ENCODE results near the gene LEO1. TPM values are rescaled to one million over a fixed set of nuclear protein-coding genes. Genes with fewer than 3 reads are reported as not detected.

The LEO1 gene
- total RNA-seq, result 10 to 100 TPM; 26.5 to 28.3 TPM

DNA sequence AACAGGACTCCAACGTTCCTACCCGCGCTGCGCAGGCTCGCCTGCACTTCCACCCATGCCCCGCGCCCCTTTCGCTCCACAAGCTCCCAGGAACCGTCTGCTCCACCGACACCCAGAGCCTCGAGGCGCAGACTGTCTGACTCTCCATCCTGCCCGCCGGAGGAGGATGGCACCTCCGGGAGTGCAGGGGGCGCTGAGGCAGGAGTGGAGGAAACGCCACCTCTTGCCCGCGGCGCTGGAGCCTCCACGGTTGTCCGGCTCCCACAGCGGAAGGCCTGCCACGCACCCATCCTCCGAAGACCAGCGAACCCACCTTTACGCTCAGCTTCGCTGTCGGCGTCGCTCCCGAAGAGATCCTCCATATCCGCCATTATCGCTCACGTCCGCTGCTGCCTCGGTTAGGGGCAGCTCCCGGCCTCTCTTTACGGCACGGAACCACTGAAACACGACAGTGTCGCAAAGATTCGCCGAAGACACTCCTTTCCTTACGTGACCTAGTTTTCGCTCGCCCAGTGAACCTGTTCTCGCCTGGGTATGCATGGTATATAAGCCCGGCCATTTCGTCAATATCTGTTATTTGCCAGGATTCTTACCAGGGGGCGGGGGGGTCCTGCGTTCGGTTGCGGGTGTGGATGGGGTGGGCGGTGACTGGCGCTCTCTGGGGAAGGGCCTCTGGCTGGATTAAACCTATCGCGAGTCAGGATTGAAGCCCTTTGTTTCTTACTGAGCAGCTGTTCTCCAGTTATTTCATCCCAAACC lies at the start of gene LEO1:
Gene LEO1, minus strand, starts transcription at position 404 of the 759 bp plus-strand sequence. Its CDS starts 33 bp downstream, at position 371.
- H3K36me3 Mint-ChIP-seq, result peaks cover 16% of the 10 kb centered on the region
- DNase-seq, result peak; percentile 83
- peaks cover 6% of the 10 kb centered on the region for H3K9me3 Mint-ChIP-seq
- POLR2A ChIA-PET, result interaction anchor here (0.7 to 2.6 kb wide), 15 partner anchors 9 to 1822 kb away, joined by 3 to 16 read pairs (median 4); partner anchors contain the start of gene LYSMD2
- H3K27me3 Mint-ChIP-seq, result no peaks in the 10 kb centered on the region
- peak within 1 kb of the TSS; percentile 93 for H3K27ac Mint-ChIP-seq
- H3K4me1 Mint-ChIP-seq, result peaks cover 20% of the 10 kb centered on the region
- H3K4me3 Mint-ChIP-seq, result peak within 1 kb of the TSS; percentile 98
- peak; percentile 88 for ATAC-seq (ENCODE audit: low read depth)

DNA sequence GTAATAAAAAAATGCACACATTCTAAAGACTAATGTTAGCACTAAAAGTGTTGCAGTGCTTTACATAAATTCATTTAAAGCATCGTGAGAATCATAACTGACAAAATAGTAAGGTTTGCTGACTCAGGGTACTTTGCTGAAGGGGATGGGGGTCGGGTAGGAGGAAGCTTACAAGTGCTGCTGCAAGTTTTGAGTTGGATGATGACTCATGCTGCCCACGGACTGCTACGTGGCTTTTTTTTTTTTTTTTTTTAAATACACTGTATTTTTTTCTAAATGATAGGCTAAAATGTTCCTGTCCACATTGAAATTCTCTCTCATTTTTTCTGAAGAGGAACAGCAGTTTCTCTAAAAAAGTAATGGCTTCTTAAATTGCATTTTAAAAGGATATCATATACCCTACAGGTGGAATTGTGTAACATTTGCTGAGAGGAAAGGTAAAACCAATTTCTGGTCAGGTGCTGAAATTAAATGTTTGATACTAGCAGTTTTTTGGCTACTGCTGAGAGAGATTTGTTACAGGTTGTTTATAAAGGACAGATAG lies 49.6 kb upstream of the LEO1 start:
- Mint-ChIP-seq H3K27ac (peak overlapping the region; percentile 83), H3K27me3 (peaks cover 2% of the 10 kb centered on the region), H3K36me3 (no peaks in the 10 kb centered on the region), H3K4me3 (peak overlapping the region; percentile 91), H3K9me3 (no peaks in the 10 kb centered on the region), H3K4me1 (peaks cover 21% of the 10 kb centered on the region)
- DNase-seq, result no peak
- POLR2A ChIA-PET, result interaction anchor here (0.6 to 0.7 kb wide), 3 partner anchors 25 to 40 kb away, joined by 3 to 4 read pairs (median 3); no protein-coding TSS in a partner anchor
- no peak for ATAC-seq (ENCODE audit: low read depth)

DNA sequence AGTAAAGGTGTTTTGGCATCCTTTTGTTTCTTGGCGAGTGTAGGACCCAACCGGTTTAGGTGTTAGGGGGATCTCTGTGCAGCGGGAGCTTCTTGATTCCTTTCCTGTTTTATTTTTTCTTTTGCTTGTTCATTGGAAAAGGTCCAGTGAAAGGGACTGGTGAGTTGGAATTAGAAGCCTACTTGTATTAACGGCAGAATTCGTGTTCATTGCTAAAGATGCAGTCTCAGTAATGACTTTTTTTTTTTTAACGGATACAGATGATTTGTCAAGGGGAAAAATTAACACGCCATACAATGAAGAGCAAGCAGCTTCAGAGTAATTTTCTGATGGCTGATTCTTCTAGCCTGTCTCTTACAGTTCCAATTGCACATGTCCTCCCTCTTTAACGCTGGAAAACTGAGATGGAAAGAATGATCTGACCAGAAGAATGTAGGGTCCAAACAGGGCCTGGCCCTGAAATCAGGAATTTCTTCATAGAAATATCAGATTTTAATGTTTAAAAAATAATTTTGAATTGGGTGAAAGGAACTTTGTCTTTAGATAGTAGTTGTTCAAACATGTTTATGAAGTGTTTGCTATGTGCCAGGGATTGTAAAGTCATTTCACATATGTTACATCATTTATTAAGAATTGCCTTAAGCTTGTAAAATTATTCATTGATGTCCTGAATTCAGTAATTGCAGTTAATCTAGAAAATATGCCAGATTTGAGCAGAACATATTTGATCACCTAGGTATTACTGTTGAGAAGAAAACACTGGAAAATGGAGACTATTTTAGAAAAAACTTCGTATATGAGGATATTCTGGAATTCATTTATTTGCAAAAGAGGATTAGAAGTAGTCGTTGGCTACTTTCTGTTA lies 48.9 kb upstream of the LEO1 start:
- Mint-ChIP-seq H3K27me3 (peaks cover 2% of the 10 kb centered on the region), H3K4me3 (peak overlapping the region; percentile 91), H3K36me3 (no peaks in the 10 kb centered on the region), H3K9me3 (no peaks in the 10 kb centered on the region), H3K27ac (peak overlapping the region; percentile 83), H3K4me1 (peaks cover 21% of the 10 kb centered on the region)
- DNase-seq, result no peak
- POLR2A ChIA-PET, result interaction anchor here (0.7 to 1.4 kb wide), 9 partner anchors 18 to 193 kb away, joined by 3 to 14 read pairs (median 3); partner anchors contain the start of gene LEO1
- ATAC-seq (ENCODE audit: low read depth), result peak; percentile 6

DNA sequence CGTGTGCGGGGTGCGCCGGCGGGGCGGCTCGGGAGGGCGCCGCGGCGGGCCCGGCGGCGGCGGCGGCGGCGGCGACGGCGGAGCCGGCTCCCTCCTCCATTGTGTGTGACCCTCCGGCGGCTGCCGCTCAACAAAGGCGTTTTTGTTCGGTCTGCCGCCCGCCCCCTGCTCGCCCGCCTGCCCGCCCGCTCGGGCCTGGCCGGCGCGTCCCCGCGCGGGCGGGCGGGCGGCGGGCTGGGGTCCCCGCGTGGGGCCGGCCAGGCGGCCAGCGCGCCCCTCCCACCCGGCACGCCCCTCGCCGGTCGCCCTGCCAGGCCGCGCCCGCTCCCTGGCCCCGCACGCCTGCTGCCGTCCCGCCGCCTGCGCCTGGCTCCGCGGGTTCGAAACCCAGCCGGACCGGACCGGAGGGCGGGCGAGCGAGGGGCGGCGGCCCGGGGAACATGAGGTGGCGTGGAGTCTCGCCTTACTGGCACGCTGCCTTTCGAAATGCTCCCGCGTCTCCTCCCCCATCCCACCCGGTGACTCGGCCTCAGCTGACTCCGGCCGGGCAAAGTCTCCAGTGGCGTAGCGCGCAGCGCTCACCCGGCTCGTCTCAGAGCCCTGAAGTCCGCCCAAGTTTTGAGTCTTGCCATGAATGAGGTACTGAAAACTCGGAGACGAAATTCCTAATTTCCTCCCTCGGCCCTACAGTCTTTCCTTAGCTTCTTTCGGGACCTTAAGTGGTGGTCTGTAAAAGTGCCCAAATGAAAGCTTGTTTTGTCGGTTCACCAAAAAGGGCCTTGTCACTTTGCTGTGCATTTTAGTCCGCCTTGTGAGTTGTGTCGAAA lies 48.0 kb upstream of the LEO1 start:
- H3K4me3 Mint-ChIP-seq, result peak overlapping the region; percentile 98
- H3K27ac Mint-ChIP-seq, result peak overlapping the region; percentile 100
- POLR2A ChIA-PET, result interaction anchor here (0.7 to 1.4 kb wide), 6 partner anchors 17 to 194 kb away, joined by 3 to 14 read pairs (median 4); partner anchors contain the start of gene LEO1
- no peaks in the 10 kb centered on the region for H3K9me3 Mint-ChIP-seq
- peaks cover 21% of the 10 kb centered on the region for H3K4me1 Mint-ChIP-seq
- ATAC-seq (ENCODE audit: low read depth), result peak; percentile 60
- H3K27me3 Mint-ChIP-seq, result peaks cover 2% of the 10 kb centered on the region
- peak; percentile 79 for DNase-seq
- H3K36me3 Mint-ChIP-seq, result no peaks in the 10 kb centered on the region

DNA sequence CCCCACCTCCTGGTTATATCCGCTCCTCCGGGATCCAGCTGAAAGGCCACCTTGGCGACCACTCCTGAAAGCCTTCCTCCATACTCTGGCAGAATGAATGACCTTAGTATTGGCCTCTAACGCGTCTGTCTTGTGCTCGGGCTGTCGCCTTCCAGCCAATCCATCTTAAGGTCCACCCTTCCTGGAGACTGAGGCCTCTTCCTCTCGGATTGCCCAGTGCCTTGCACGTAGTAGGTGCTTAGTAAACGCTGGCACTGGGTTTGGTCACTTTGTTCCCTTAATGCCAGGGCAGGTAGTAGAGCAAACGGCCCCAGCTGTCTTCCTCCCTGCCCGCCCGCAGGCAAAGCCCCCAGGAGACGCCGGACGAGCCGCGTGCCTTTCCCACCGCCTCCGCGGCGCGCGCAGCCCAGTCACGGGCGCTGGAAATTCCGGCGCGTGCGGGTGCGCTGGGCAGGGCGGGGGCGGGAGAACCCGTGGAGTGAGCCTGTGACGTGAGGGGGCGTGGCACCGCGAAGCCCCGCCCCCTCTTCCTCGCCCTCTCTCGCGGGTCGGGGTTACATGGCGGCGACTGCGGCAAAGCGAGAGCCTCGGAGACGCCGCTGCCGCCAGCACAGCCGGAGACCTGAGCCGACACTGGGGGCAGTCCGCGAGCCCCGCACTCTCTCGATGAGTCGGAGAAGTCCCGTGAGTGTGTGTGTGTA lies 47.3 kb upstream of the LEO1 start, which contains the start of gene MAPK6:
Gene MAPK6, plus strand, starts transcription at position 527 of the 701 bp plus-strand sequence. CDS start 27,242 bp downstream, outside the sequence.
- peaks cover 22% of the 10 kb centered on the region for H3K4me1 Mint-ChIP-seq
- peak within 1 kb of the TSS; percentile 98 for H3K4me3 Mint-ChIP-seq
- peak; percentile 81 for ATAC-seq (ENCODE audit: low read depth)
- peaks cover 2% of the 10 kb centered on the region for H3K27me3 Mint-ChIP-seq
- H3K27ac Mint-ChIP-seq, result peak within 1 kb of the TSS; percentile 100
- no peaks in the 10 kb centered on the region for H3K36me3 Mint-ChIP-seq
- no peaks in the 10 kb centered on the region for H3K9me3 Mint-ChIP-seq
- POLR2A ChIA-PET, result no interaction called here
- peak; percentile 97 for DNase-seq

DNA sequence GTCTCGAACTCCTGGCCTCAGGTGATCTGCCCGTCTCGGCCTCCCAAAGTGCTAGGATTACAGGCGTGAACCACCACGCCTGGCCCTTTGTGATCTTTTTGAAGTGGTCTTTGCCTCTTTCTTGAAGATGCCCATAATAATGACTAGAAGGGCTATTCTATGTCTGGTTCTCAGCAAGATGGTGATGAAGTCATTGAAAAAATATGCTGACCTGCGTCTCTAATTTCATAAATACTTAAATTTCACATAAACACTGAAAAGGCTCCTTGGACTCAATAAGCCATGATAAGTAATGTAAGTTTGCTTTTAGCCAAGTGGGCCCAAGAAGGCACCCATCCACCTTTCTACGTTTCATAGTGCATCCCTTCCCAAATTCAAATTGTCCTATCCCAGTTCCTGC lies 46.7 kb upstream of the LEO1 start:
- Mint-ChIP-seq H3K4me3 (peak overlapping the region; percentile 98), H3K4me1 (peaks cover 28% of the 10 kb centered on the region), H3K27me3 (peaks cover 2% of the 10 kb centered on the region), H3K36me3 (no peaks in the 10 kb centered on the region), H3K27ac (peak overlapping the region; percentile 100), H3K9me3 (no peaks in the 10 kb centered on the region)
- no peak for DNase-seq
- POLR2A ChIA-PET, result no interaction called here
- ATAC-seq (ENCODE audit: low read depth), result no peak

DNA sequence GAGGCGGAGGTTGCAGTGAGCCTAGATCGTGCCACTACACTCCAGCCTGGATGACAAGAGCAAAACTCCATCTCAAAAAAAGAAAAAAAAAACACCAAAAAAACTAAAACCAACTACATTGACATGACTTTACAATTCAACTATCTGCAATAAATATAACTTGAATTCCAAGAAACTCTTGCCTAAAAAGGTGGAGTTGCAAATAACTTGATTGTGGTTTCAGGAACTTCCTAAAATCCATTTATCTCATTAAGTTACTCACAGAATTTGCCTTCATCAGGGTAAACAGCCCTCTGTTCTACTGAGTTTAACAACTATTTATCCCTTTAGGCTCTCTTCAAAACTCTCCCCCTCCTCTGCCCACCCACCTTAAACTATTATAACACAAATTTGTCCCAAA lies 44.7 kb upstream of the LEO1 start:
- Mint-ChIP-seq H3K4me3 (no peak overlapping the region), H3K9me3 (no peaks in the 10 kb centered on the region), H3K27me3 (peaks cover 2% of the 10 kb centered on the region), H3K36me3 (no peaks in the 10 kb centered on the region), H3K4me1 (peaks cover 28% of the 10 kb centered on the region), H3K27ac (no peak overlapping the region)
- no peak for DNase-seq
- ATAC-seq (ENCODE audit: low read depth), result no peak
- POLR2A ChIA-PET, result no interaction called here

DNA sequence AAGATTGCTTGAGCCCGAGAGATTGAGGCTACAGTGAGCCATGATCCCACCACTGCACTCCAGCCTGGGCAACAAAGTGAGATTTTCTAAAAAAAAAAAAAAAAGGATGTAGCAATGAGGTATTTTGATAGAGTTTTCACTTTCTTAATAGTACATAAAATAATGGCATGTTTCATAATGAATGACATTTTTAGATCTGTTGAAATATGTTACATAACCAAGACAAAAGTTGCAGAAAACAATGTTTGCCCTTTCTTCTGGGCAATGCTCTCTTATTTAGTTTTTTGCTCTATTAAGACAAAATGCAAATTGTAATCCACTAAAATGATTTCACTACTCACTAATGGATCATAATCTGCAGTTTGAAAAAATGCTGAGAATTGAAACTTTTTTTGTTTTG lies 43.0 kb upstream of the LEO1 start:
- ATAC-seq (ENCODE audit: low read depth), result no peak
- Mint-ChIP-seq H3K36me3 (no peaks in the 10 kb centered on the region), H3K4me3 (no peak overlapping the region), H3K4me1 (peaks cover 16% of the 10 kb centered on the region), H3K27me3 (peaks cover 2% of the 10 kb centered on the region), H3K27ac (no peak overlapping the region), H3K9me3 (no peaks in the 10 kb centered on the region)
- POLR2A ChIA-PET, result no interaction called here
- no peak for DNase-seq

DNA sequence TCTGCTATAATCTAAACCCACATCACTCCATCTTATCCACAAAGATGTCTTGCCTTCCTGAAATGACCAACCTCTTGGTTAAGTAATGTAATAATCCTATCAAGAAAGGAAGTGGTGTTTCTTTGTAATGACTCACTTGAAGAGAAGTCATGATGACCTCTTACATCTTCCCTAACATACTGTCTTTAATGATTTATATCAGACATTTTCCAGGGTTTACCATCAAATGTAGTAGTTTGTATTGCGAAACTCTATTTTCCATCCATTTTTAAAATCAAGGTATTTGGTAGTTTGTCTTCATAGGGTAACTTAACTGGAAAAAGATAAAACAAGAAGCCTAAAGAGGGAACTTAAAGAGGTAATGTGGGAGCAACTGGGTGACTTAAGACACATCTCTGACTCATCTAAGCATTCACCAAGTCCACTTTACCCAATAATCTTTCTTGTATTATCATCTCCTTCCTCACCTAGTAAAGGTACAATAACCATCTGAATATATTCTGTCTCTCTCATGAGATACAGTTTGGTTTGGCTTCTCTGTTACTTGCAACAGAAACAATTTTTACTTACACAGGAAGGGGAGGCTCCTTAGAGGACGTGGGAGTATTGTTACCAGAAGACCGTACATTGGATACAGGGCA lies 41.7 kb upstream of the LEO1 start:
- POLR2A ChIA-PET, result no interaction called here
- H3K4me3 Mint-ChIP-seq, result no peak overlapping the region
- peak; percentile 73 for ATAC-seq (ENCODE audit: low read depth)
- no peaks in the 10 kb centered on the region for H3K9me3 Mint-ChIP-seq
- peak overlapping the region; percentile 10 for H3K27ac Mint-ChIP-seq
- DNase-seq, result no peak
- no peaks in the 10 kb centered on the region for H3K36me3 Mint-ChIP-seq
- H3K27me3 Mint-ChIP-seq, result no peaks in the 10 kb centered on the region
- peaks cover 26% of the 10 kb centered on the region for H3K4me1 Mint-ChIP-seq

DNA sequence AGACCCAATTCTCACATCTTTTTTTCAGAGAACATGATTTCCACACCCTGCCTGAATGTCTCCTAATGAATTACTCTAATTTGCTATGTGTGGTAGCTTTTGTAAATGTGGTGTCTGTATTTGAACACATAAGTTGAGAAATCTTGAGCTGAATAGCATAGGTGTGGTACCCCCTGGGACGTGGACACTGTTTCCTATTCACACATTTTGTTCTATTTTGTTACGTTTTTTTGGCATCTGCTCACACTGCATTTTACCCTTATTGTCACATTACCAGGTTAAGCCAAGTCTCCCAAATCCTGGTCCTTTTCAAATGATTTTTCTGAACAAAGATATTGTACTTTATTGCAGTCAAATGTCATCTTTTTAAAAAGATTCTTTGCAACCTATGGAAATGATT lies 40.6 kb upstream of the LEO1 start:
- Mint-ChIP-seq H3K36me3 (no peaks in the 10 kb centered on the region), H3K4me1 (peaks cover 30% of the 10 kb centered on the region), H3K27me3 (no peaks in the 10 kb centered on the region)

DNA sequence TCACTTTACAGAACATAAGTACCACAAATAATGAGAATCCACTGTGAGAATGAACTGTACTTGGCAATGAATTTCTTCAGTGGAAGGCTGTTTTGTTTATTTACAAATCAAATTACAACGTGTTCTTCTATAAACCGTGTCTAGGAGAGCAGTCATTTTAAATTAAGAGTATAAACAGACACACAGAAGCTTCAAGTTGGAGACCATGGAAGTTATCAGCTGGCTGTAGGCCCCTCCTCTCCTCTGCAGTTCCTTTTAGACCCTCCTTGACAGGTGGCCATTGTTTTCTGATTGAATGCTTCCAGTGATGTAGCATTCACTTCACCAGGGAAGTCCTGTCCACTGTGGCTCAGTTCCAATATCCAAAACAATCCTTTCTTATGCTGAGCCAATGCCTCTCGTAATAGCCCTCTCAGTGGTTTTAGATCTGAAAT lies 40.1 kb upstream of the LEO1 start:
- ATAC-seq (ENCODE audit: low read depth), result no peak
- POLR2A ChIA-PET, result no interaction called here
- Mint-ChIP-seq H3K27ac (no peak overlapping the region), H3K27me3 (no peaks in the 10 kb centered on the region), H3K36me3 (no peaks in the 10 kb centered on the region), H3K4me3 (no peak overlapping the region), H3K9me3 (no peaks in the 10 kb centered on the region), H3K4me1 (peaks cover 30% of the 10 kb centered on the region)
- DNase-seq, result no peak

More for the DNA sequence above, 40.6 kb upstream of the LEO1 start:
- DNase-seq (no peak), ATAC-seq (ENCODE audit: low read depth) (no peak)
- Mint-ChIP-seq H3K27ac (peak overlapping the region; percentile 15), H3K9me3 (no peaks in the 10 kb centered on the region), H3K4me3 (no peak overlapping the region)
- POLR2A ChIA-PET, result no interaction called here

Data from activated naive CD8-positive, alpha-beta T cell treated with anti-CD3 and anti-CD28 coated beads, Interleukin-2, amount 10 ng/mL, durations not matched to agents 7 days and 5 days (primary cell).